Coronary artery (tissue), 2 donors: ENCODE measurements around the gene NCF1.
A peak's percentile ranks its signal among the peaks of the same experiment; 100 is the strongest.
"Not testable (repeated sequence)": the region's sequence is repeated elsewhere in the genome, so short reads cannot be mapped to it uniquely, and the experiment has no call there.

Experiments
- DNase-seq: peaks from one replicate; pipeline ENCODE4 v3.0.0-alpha.2; 2017; ENCODE audit warnings: low spot score
- H3K27ac ChIP-seq, 2 donors: fragments of 200-600 bp; sonication (generic); one replicate each; pipeline ENCODE4 v1.5.1; 2016 to 2019
- H3K4me3 ChIP-seq: fragments of 200-600 bp; sonication (generic); 2 replicates; pipeline ENCODE4 v1.5.1; 2016; ENCODE audit warnings: mild to moderate bottlenecking, moderate library complexity

Gene NCF1

GRCh38 chr7:74772093-74772492 lies 1.7 kb upstream of the NCF1 start:
- not testable (repeated sequence) for H3K4me3 ChIP-seq, H3K27ac ChIP-seq, DNase-seq

GRCh38 chr7:74775111-74775510 lies 1.3 kb downstream of the NCF1 start:
- not testable (repeated sequence) for H3K27ac ChIP-seq, H3K4me3 ChIP-seq, DNase-seq

DNA sequence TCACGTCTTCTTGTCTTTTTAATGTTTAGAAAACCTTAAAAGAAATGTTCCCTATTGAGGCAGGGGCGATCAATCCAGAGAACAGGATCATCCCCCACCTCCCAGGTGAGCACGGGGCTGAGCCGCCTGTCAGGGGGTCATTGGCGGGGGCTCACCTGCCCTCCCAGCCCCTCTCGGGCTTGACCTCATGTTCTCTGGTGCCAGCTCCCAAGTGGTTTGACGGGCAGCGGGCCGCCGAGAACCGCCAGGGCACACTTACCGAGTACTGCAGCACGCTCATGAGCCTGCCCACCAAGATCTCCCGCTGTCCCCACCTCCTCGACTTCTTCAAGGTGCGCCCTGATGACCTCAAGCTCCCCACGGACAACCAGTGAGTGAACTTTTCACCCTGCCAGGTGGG lies 5.2 kb downstream of the NCF1 start:
- not testable (repeated sequence) for H3K27ac ChIP-seq, H3K4me3 ChIP-seq, DNase-seq

DNA sequence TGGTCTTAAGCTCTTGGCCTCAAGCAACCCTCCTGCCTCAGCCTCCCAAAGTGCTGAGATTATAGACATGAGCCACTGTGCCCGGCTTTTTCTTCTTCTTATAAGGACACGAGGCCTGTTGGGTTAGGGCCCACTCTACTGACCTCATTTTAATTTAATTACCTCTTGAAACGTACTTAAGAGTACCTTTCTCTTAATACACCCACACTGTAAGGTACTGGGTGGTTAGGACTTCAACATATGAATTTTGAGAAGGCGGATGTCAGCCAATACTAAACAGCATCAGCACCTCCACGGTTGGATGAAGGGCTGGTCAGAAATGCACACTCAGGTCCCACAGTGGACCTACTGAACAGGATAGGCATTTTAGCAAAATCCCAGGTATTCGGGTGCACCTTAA lies 7.9 kb downstream of the NCF1 start:
- H3K4me3 ChIP-seq, H3K27ac ChIP-seq, DNase-seq: not testable (repeated sequence)

- H3K27ac ChIP-seq, H3K4me3 ChIP-seq: not testable (repeated sequence)
- peak; percentile 49 for DNase-seq
These were observed 9.8 kb downstream of the NCF1 start for GRCh38 chr7:74783595-74783994.

DNA sequence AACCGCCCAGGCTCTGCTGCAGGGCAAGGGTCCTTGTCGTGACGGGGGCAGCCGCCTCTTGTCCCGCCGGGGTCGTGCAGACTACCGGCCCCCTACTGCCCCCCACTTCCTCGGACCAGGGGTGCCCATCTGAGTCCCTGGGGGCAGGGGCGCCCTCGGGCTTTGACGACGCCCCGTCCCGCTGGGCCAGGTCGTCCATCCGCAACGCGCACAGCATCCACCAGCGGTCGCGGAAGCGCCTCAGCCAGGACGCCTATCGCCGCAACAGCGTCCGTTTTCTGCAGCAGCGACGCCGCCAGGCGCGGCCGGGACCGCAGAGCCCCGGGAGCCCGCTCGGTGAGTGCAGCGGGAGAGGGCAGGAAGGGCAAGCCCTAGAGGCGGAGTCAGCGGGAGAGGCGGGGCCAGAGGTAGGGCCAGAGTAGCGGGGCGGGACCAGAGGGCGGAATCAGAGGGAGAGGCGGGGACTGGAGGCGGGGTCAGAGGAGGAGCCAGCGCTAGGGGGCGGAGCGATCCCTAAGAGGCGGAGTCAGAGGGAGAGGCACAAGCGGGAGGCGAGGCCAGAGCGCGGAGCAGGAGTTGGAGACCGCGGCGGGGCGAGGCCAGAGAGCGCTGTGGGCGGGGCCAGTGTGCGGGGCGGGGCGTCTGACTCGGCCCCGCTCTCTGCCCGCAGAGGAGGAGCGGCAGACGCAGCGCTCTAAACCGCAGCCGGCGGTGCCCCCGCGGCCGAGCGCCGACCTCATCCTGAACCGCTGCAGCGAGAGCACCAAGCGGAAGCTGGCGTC lies 14.7 kb downstream of the NCF1 start:
- Histone ChIP-seq H3K4me3 (peak overlapping the region; percentile 62), H3K27ac (peak overlapping the region in 1 of 2 donors; percentile 37)
- DNase-seq = peak; percentile 93

DNA sequence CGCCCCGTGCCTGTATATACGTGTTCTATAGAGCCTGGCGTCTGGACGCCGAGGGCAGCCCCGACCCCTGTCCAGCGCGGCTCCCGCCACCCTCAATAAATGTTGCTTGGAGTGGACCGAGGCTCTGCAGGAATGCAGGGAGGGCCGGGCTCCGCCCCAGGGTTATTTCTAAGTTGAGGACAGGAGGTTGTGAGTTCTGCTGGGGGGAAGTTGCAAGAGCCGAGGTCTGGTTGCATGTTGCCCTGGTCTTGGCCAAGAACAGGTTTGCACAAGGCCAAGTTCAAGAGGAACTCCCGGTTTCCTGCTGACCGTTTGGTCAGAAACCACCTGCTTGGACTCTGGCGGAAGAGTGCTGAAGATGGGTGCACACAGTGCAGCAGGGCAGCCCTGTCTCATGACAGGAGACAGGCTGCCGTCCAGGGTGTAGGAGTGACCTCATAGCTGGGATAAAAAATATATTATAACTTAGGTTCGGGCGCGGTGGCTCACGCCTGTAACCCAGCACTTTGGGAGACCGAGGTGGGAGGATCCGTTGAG lies 15.5 kb downstream of the NCF1 start:
- DNase-seq, H3K4me3 ChIP-seq, H3K27ac ChIP-seq: not testable (repeated sequence)

GRCh38 chr7:74797848-74798622 lies 24.2 kb downstream of the NCF1 start:
- not testable (repeated sequence) for H3K27ac ChIP-seq, H3K4me3 ChIP-seq, DNase-seq

DNA sequence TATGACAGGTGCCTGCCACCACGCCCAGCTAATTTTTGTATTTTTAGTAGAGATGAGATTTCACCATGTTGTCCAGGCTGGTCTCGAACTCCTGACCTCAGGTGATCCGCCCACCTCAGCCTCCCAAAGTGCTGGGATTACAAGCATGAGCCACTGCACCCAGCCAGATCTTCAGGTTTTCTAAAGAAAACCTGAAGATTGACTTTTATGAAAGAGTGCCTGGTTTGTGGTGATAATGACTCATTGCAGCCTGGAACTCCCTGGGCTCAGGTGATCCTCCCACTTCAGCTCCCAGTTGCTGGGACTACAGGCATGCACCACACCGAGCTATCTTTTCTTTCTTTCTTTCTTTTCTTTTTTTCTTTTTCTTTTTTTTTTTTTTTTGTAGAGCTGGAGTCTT lies 24.8 kb downstream of the NCF1 start:
- not testable (repeated sequence) for DNase-seq, H3K27ac ChIP-seq, H3K4me3 ChIP-seq

DNA sequence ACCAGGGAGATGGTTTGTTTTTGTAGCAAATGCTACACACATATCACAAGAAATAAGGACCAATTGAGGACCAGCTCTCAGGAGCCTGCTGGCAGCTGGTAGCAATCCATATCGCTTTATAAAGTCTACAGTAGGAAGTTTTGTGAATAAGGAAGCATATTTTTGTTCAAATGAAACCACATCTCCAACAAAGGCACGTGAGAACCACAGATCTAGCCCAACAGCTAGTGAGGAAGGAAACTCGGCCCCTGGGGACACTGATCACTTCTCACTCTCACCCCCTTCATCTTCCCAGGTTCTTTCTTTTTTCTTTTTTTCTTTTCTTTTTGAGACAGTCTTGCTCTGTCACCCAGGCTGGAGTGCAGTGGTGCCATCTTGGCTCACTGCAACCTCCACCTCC lies 42.1 kb downstream of the NCF1 start:
- H3K4me3 ChIP-seq, DNase-seq, H3K27ac ChIP-seq: not testable (repeated sequence)

- H3K27ac ChIP-seq, H3K4me3 ChIP-seq, DNase-seq: not testable (repeated sequence)
These were observed 46.5 kb downstream of the NCF1 start for GRCh38 chr7:74820146-74820805.

DNA sequence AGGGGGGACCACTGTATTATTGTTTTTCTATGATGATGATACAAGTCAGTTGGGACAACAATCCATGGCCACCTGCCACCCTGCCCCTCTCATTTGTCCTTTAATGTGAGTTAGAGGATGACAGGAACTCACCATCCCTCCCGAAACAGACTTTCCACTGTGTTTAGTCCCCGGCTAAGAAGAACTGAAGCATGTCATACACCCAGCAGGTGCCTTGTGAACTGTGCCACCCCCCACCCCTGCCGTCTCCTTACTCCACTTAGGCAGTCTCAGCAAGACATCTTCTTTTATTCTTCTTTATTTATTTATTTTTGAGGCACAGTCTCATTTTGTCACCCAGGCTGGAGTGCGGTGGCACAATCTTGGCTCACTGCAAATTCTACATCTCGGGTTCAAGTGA lies 47.4 kb downstream of the NCF1 start:
- H3K27ac ChIP-seq, DNase-seq, H3K4me3 ChIP-seq: not testable (repeated sequence)

GRCh38 chr7:74829959-74830358 lies 56.1 kb downstream of the NCF1 start:
- not testable (repeated sequence) for DNase-seq, H3K27ac ChIP-seq, H3K4me3 ChIP-seq

GRCh38 chr7:74830411-74830810 lies 56.6 kb downstream of the NCF1 start:
- H3K4me3 ChIP-seq, DNase-seq, H3K27ac ChIP-seq: not testable (repeated sequence)
